RWPE2 (cell line): ENCODE data around the gene COL9A1.

Source experiments
- ATAC-seq: fragments of 200-7000 bp; cut with Tn5 transposase; 3 replicates; pipeline ENCODE4 v1.9.1; 2021; ENCODE audit warnings: low read depth
- DNase-seq: peaks from one replicate; pipeline ENCODE4 v3.0.0-alpha.2; 2020; ENCODE audit warnings: low spot score
- H3K27ac ChIP-seq: fragments of 450-650 bp; 2 replicates; pipeline ENCODE4 v1.5.1; 2017; ENCODE audit warnings: mild to moderate bottlenecking; ENCODE audit not compliant: poor library complexity, severe bottlenecking
- H3K27me3 ChIP-seq: fragments of 250-450 bp; sonication (Bioruptor Pico); 2 replicates; pipeline ENCODE4 v1.5.1; 2021; ENCODE audit warnings: mild to moderate bottlenecking, moderate library complexity; ENCODE audit not compliant: insufficient read depth, poor library complexity, severe bottlenecking
- H3K36me3 ChIP-seq: fragments of 250-450 bp; sonication (Bioruptor Pico); 2 replicates; pipeline ENCODE4 v1.5.1; 2020; ENCODE audit warnings: low read depth, mild to moderate bottlenecking, moderate library complexity
- H3K4me1 ChIP-seq: fragments of 250-450 bp; sonication (Bioruptor Pico); 2 replicates; pipeline ENCODE4 v1.5.1; 2021; ENCODE audit warnings: mild to moderate bottlenecking, moderate library complexity; ENCODE audit not compliant: insufficient read depth, poor library complexity, severe bottlenecking
- H3K4me3 ChIP-seq: fragments of 250-450 bp; sonication (Bioruptor Pico); 2 replicates; pipeline ENCODE4 v1.5.1; 2021; ENCODE audit warnings: mild to moderate bottlenecking, moderate library complexity; ENCODE audit not compliant: severe bottlenecking
- H3K9me3 ChIP-seq: fragments of 250-450 bp; sonication (Bioruptor Pico); 2 replicates; pipeline ENCODE4 v1.5.1; 2021; ENCODE audit warnings: mild to moderate bottlenecking, moderate library complexity; ENCODE audit not compliant: severe bottlenecking
- TF ChIP-seq, protein P1 (sequence below): fragments of 450-650 bp; IDR thresholded peaks from one replicate; pipeline ENCODE4 v1.5.1; 2017; ENCODE audit warnings: mild to moderate bottlenecking, moderate library complexity; ENCODE audit not compliant: poor library complexity, severe bottlenecking

COL9A1 gene

DNA sequence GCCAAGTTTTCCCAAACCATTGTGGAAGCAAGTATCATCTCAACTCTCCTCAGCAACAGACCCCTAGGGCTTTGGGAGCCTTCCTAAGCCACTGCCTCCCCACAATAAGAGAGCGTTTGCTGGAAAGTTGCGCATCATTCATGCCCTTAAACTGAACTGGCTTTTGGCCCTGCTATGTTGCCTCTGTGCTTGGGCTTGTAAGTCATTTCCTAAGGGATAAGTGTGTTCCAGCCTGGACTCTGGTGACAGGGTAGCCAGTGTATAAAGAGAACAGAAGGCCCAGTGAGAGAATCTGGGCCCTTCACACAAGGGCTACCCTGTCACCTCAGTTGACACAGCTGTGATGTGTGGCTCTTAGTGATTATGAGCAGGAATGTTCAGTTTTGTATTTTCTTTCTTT is 77.8 kb downstream of the COL9A1 start:
- no peak for ATAC-seq
- no peak for DNase-seq
- H3K27ac ChIP-seq: no peak overlapping the region

DNA sequence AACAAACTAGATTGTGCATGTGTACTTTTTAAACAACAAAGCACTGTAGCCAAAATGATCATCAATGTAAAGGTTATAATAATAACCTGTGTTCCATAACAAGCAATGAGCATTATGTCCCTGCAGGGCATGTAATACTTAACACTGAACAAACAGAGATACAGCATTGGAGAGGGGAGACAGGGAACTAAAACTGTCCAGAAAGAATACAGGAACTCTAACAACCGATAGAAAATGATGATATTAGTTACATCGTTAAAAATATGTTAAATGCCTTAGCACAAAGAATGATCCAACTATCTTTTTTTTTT is 80.5 kb downstream of the COL9A1 start:
- no peak for ATAC-seq
- Histone ChIP-seq H3K36me3 (no peaks in the 10 kb centered on the region), H3K27me3 (peaks cover 26% of the 10 kb centered on the region), H3K9me3 (no peaks in the 10 kb centered on the region), H3K27ac (no peak overlapping the region), H3K4me1 (no peaks in the 10 kb centered on the region), H3K4me3 (no peak overlapping the region)
- TF ChIP-seq, protein P1, sequence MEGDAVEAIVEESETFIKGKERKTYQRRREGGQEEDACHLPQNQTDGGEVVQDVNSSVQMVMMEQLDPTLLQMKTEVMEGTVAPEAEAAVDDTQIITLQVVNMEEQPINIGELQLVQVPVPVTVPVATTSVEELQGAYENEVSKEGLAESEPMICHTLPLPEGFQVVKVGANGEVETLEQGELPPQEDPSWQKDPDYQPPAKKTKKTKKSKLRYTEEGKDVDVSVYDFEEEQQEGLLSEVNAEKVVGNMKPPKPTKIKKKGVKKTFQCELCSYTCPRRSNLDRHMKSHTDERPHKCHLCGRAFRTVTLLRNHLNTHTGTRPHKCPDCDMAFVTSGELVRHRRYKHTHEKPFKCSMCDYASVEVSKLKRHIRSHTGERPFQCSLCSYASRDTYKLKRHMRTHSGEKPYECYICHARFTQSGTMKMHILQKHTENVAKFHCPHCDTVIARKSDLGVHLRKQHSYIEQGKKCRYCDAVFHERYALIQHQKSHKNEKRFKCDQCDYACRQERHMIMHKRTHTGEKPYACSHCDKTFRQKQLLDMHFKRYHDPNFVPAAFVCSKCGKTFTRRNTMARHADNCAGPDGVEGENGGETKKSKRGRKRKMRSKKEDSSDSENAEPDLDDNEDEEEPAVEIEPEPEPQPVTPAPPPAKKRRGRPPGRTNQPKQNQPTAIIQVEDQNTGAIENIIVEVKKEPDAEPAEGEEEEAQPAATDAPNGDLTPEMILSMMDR: no peak
- no peak for DNase-seq

More for the DNA sequence above, 77.8 kb downstream of the COL9A1 start:
- H3K4me3 ChIP-seq: no peak overlapping the region
- H3K9me3 ChIP-seq: no peaks in the 10 kb centered on the region
- H3K27me3 ChIP-seq: peaks cover 26% of the 10 kb centered on the region
- TF ChIP-seq, protein P1: no peak
- no peaks in the 10 kb centered on the region for H3K36me3 ChIP-seq
- H3K4me1 ChIP-seq: no peaks in the 10 kb centered on the region

DNA sequence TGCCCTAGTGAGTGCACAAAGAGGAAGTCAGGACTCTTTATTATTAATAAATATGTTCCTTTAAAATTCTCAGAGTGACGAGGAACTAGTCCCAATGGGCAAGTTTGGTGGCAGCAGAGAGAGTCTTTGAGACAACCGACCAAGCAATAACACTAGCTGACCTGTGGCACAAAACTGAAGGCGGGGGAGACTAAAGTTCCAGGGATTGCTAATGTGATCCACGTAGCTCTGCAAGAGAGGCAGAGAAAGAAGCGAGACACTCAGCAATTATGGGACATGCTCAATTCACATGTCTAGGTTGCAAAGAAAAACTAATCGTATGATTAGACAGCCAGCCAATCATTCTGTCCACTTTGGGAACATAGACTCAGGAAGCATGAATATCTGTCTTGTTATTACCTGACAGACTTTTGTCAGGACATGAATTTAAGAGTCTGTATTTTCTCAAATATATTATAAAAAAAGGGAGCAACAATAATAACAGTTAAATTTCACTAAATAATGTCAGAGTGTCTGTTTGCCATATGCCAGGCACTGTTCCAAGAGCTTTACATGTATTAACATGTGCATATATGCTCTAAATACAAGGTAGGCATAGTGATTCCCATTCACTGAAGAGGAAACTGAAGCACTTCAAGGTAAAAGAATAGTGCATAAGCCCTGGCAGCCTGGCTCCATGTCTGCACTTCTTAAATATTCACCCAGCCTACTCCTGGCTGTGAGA is 81.0 kb downstream of the COL9A1 start:
- H3K27ac ChIP-seq: no peak overlapping the region
- DNase-seq: no peak
- ATAC-seq: no peak

DNA sequence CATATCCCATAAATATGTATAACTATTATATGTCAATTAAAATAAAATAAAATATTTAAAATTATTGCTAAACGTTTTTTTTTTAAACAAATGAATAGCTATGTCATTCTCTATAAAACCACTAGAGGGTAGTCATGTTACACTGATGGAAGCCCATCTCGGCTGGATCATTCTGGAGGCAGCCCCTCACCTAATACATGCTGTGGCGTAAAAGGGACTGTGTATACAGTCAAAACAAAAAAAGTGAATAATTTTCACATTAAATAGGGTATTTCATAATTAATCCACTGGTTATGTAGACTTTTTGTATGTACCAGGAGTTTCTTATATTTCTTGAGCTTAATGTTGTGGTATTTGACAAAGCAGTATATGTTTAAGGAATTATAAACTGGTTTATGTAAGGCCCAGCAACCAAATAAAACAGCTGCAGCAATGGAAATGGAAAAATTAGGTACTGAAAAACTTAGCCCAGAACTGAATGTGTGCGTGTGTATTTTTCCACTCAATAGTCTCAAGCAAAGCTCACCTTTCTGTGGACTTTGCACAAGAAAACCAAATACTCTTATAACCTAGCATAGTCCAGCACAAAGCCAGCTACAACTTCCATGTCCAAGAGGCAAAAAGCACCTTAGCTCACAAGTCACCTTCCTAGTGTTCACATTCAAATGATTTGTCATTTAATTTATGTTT is 81.7 kb downstream of the COL9A1 start:
- no peak for DNase-seq
- Histone ChIP-seq H3K27ac (no peak overlapping the region), H3K9me3 (no peaks in the 10 kb centered on the region), H3K4me1 (no peaks in the 10 kb centered on the region), H3K36me3 (no peaks in the 10 kb centered on the region), H3K4me3 (no peak overlapping the region), H3K27me3 (peaks cover 27% of the 10 kb centered on the region)
- ATAC-seq: no peak
- TF ChIP-seq, protein P1: peak; percentile 87

More for the DNA sequence above, 81.0 kb downstream of the COL9A1 start:
- H3K36me3 ChIP-seq: no peaks in the 10 kb centered on the region
- no peaks in the 10 kb centered on the region for H3K9me3 ChIP-seq
- no peak overlapping the region for H3K4me3 ChIP-seq
- peaks cover 26% of the 10 kb centered on the region for H3K27me3 ChIP-seq
- TF ChIP-seq, protein P1: no peak
- H3K4me1 ChIP-seq: no peaks in the 10 kb centered on the region
